Sigmoid colon (tissue), 4 donors: ENCODE results near the gene PSMA5.

Source experiments
- CTCF ChIP-seq, 4 experiments: fragments of 450-650 bp in 3 of 4; fragments of 200-600 bp in 1 of 4; IDR thresholded peaks; one replicate each; pipeline ENCODE4 v1.5.1; 2016 to 2019; ENCODE audit warnings: antibody characterized with exemption in 4 of 4, mild to moderate bottlenecking in 3 of 4, moderate library complexity in 2 of 4
- POLR2A ChIP-seq, 2 donors: fragments of 450-650 bp; IDR thresholded peaks; one replicate each; pipeline ENCODE4 v1.6.1; 2016; ENCODE audit warnings: antibody characterized with exemption in 2 of 2, mild to moderate bottlenecking in 2 of 2, moderate library complexity in 2 of 2
- POLR2AphosphoS5 ChIP-seq, 4 donors: sonication (generic); formaldehyde crosslinking; IDR thresholded peaks; one replicate each; pipeline ENCODE4 v1.6.1; 2017; ENCODE audit warnings: antibody characterized with exemption in 4 of 4

GRCh38 chr1:109470245-109470644 is 44.0 kb upstream of the PSMA5 start:
- TF ChIP-seq CTCF (IDR thresholded peaks at IDR 0.05) (no peak), POLR2A (IDR thresholded peaks at IDR 0.05) (no peak), POLR2AphosphoS5 (IDR thresholded peaks at IDR 0.05) (no peak)
